GM12878 (cell line): ENCODE data around the gene SRCIN1. TPM values are rescaled to one million over a fixed set of nuclear protein-coding genes. Genes with fewer than 3 reads are reported as not detected.

ENCODE experiments used
- ATAC-seq: fragments of 200-7000 bp; cut with Tn5 transposase; 3 replicates; pipeline ENCODE4 v1.9.1; 2020; ENCODE audit warnings: mild to moderate bottlenecking, moderate library complexity
- BruUV-seq: library from RNA; stranded (reverse); fragments of 400-500 nt; replicated peaks from 2 replicates; lab custom pipeline; 2021; lab: Mats Ljungman, UMichigan
- CTCF ChIA-PET: fragments of 300-600 bp; sonication (Branson Sonifier 250); formaldehyde crosslinking; extraction: SDS; loops from one replicate; lab custom pipeline; 2021; ENCODE audit warnings: inconsistent platforms; lab: Yijun Ruan, JAX
- POLR2A ChIA-PET: fragments of 350-600 bp; formaldehyde crosslinking; extraction: SDS; loops from one replicate; lab custom pipeline; 2021; ENCODE audit warnings: inconsistent platforms; lab: Charles Lee
- RAD21 ChIA-PET: fragments of 300-600 bp; sonication (Branson Sonifier 250); formaldehyde crosslinking; loops from one replicate; lab custom pipeline; 2023; ENCODE audit warnings: antibody characterized with exemption; ENCODE audit not compliant: unreplicated experiment; lab: Charles Lee
- SMC1A ChIA-PET: fragments of 300-600 bp; sonication (Branson Sonifier 250); formaldehyde crosslinking; loops from one replicate; lab custom pipeline; 2023; ENCODE audit not compliant: unreplicated experiment, uncharacterized antibody; lab: Charles Lee
- DNase-seq: peaks from one replicate; pipeline ENCODE4 v3.0.0-alpha.2; 2011; ENCODE audit warnings: low read depth, low spot score
- FAIRE-seq: peaks from 3 replicates; lab custom pipeline; 2011; peaks lifted over from hg19 to GRCh38; lab: Jason Lieb, UNC
- H2AFZ ChIP-seq: 2 replicates; pipeline ENCODE4 v1.6.0; 2011; ENCODE audit warnings: low read depth, low read length, control low read depth; ENCODE audit not compliant: control insufficient read depth
- H3K27ac ChIP-seq: 2 replicates; pipeline ENCODE4 v1.5.1; 2011; ENCODE audit warnings: control low read depth; ENCODE audit not compliant: control insufficient read depth, insufficient read depth
- H3K27me3 ChIP-seq, 2 experiments: replicated peaks in 1 of 2; 2 replicates each; pipeline versions ENCODE4 v1.6.0 to v1.6.1; 2011; ENCODE audit warnings: low read length in 1 of 2; ENCODE audit not compliant: control insufficient read depth in 2 of 2, insufficient read depth in 2 of 2
- H3K36me3 ChIP-seq, 2 experiments: 2 replicates each; pipeline ENCODE4 v1.5.1; 2011; ENCODE audit warnings: low read length in 1 of 2; ENCODE audit not compliant: control insufficient read depth in 2 of 2, insufficient read depth in 2 of 2
- H3K4me1 ChIP-seq: 2 replicates; pipeline ENCODE4 v1.6.1; 2011; ENCODE audit warnings: mild to moderate bottlenecking, low read length, moderate library complexity, mixed read lengths; ENCODE audit not compliant: control insufficient read depth, insufficient read depth
- H3K4me2 ChIP-seq: 2 replicates; pipeline ENCODE4 v1.6.0; 2011; ENCODE audit warnings: control low read depth; ENCODE audit not compliant: control insufficient read depth, insufficient read depth
- H3K4me3 ChIP-seq: fragments of 200-600 bp; sonication (generic); 2 replicates; pipeline ENCODE4 v1.5.1; 2016
- H3K79me2 ChIP-seq: 2 replicates; pipeline ENCODE4 v1.6.0; 2011; ENCODE audit warnings: low read length; ENCODE audit not compliant: control insufficient read depth, insufficient read depth
- H3K9ac ChIP-seq: 2 replicates; pipeline ENCODE4 v1.8.0; 2011; ENCODE audit warnings: low read length, control low read depth, mixed read lengths; ENCODE audit not compliant: control insufficient read depth, insufficient read depth
- H3K9me3 ChIP-seq: replicated peaks from 3 replicates; pipeline ENCODE4 v1.5.1; 2011; ENCODE audit warnings: mild to moderate bottlenecking, low read length; ENCODE audit not compliant: control insufficient read depth, insufficient read depth
- H4K20me1 ChIP-seq: 2 replicates; pipeline ENCODE4 v1.6.0; 2011; ENCODE audit not compliant: control insufficient read depth, insufficient read depth
- BCL11A ChIP-seq: IDR thresholded peaks from 2 replicates; pipeline ENCODE4 v1.6.1; 2011; ENCODE audit warnings: low read depth, low read length
- CBX3 ChIP-seq: fragments of 200-600 bp; sonication (generic); IDR thresholded peaks from 2 replicates; pipeline ENCODE4 v1.6.1; 2016; ENCODE audit warnings: low read depth, borderline replicate concordance
- EZH2 ChIP-seq: IDR thresholded peaks from 2 replicates; pipeline ENCODE4 v1.6.1; 2012; ENCODE audit warnings: low read depth, mild to moderate bottlenecking, control low read depth, inconsistent platforms, low read length, borderline replicate concordance; ENCODE audit not compliant: control insufficient read depth
- IRF4 ChIP-seq: IDR thresholded peaks from 2 replicates; pipeline ENCODE4 v1.6.1; 2011; ENCODE audit warnings: low read depth, low read length
- MXI1 ChIP-seq: fragments of 150-350 bp; IDR thresholded peaks from 2 replicates; pipeline ENCODE4 v1.6.1; 2011; ENCODE audit warnings: low read depth, mild to moderate bottlenecking, inconsistent platforms, low read length, improper control_type of control experiment
- NFXL1 ChIP-seq: fragments of 450-650 bp; IDR thresholded peaks from 2 replicates; pipeline ENCODE4 v1.6.1; 2017; ENCODE audit warnings: antibody characterized with exemption, mild to moderate bottlenecking, borderline replicate concordance
- NFYA ChIP-seq: IDR thresholded peaks from 2 replicates; pipeline ENCODE4 v1.6.1; 2011; ENCODE audit warnings: low read depth, mild to moderate bottlenecking, low read length, improper control_type of control experiment, borderline replicate concordance
- POLR2AphosphoS5 ChIP-seq: IDR thresholded peaks from 2 replicates; pipeline ENCODE4 v1.6.1; 2011; ENCODE audit warnings: mild to moderate bottlenecking, low read length, inconsistent platforms
- POU2F2 ChIP-seq: IDR thresholded peaks from 3 replicates; pipeline ENCODE4 v1.6.1; 2011; ENCODE audit warnings: low read depth, mild to moderate bottlenecking, low read length, borderline replicate concordance
- SPI1 ChIP-seq: IDR thresholded peaks from 2 replicates; pipeline ENCODE4 v1.6.1; 2011; ENCODE audit warnings: low read depth, mild to moderate bottlenecking, low read length, moderate library complexity, borderline replicate concordance; ENCODE audit not compliant: insufficient read depth
- SREBF2 ChIP-seq: IDR thresholded peaks from 2 replicates; pipeline ENCODE4 v1.6.1; 2012; ENCODE audit warnings: mild to moderate bottlenecking, low read length
- TCF12 ChIP-seq: IDR thresholded peaks from 2 replicates; pipeline ENCODE4 v1.6.1; 2011; ENCODE audit warnings: low read depth, mild to moderate bottlenecking, low read length
- ZNF24 ChIP-seq: fragments of 450-650 bp; IDR thresholded peaks from 2 replicates; pipeline ENCODE4 v1.6.1; 2017; ENCODE audit warnings: antibody characterized with exemption, mild to moderate bottlenecking
- WGBS: methylation state at CpG from one replicate; pipeline ENCODE4 v1.1.6; 2016; ENCODE audit warnings: low lambda C conversion rate; ENCODE audit not compliant: insufficient replicate concordance, insufficient coverage; ENCODE audit errors: missing lambda C conversion rate; 5-methylcytosine and 5-hydroxymethylcytosine counted together
- in situ Hi-C: fragments of 300-500 bp; cut with MboI; formaldehyde crosslinking; loops from 9 replicates; pipeline ENCODE4 v1.14.3; 2018; ENCODE audit warnings: mixed read lengths
- intact Hi-C: fragments of 100-400 bp; cut with micrococcal nuclease; formaldehyde crosslinking; loops from one replicate; pipeline ENCODE4 v1.14.2; 2022; ENCODE audit not compliant: unreplicated experiment
- polyA plus RNA-seq, 11 experiments: library from polyadenylated mRNA; depleted of rRNA in 4 of 11; unstranded in 6 of 11; stranded (reverse) in 5 of 11; fragments of >200 nt; fragmentation: Nextera tagmentation in 4 of 11; fragmentation: Illumina TruSeq in 1 of 11; extraction: Ambion mirVana in 4 of 11; extraction: Trizol in 1 of 11; gene quantifications; 1 replicate in 1 of 11; 2 replicates in 10 of 11; pipeline versions ENCODE4 v1.2.1 to v1.2.3, GENCODE V29; 2011 to 2016; ENCODE audit warnings: inconsistent platforms in 2 of 11, missing spikeins in 2 of 11, low read depth in 1 of 11
- total RNA-seq, 4 experiments: library from RNA; depleted of rRNA in 3 of 4; stranded (reverse); fragments of >200 nt in 3 of 4; fragmentation: Illumina TruSeq in 1 of 4; extraction: Trizol in 1 of 4; gene quantifications; 2 replicates each; pipeline versions ENCODE4 v1.2.1 to v1.2.3, GENCODE V29; 2013 to 2021

SRCIN1 gene
- total and polyA plus RNA-seq, 10 of the 15 experiments (the other 5 are each of a cell fraction or from before 2014, with no cell fraction given), result under 0.01 to 0.74 (median 0.20) TPM; not detected in 3

- SMC1A ChIA-PET, result interaction anchor here (0.7 to 9.3 kb wide), 5 partner anchors 9 to 109 kb away, joined by 3 to 227 read pairs (median 3); no protein-coding TSS in a partner anchor
- Histone ChIP-seq H3K9ac (no peak overlapping the region), H3K36me3 (no peaks in the 10 kb centered on the region), H2AFZ (no peak overlapping the region), H3K9me3 (no peaks in the 10 kb centered on the region), H3K27me3 (peaks cover 5 to 6% of the 10 kb centered on the region in 2 experiments), H3K4me3 (no peak overlapping the region), H3K79me2 (no peaks in the 10 kb centered on the region), H3K4me1 (peaks cover 20% of the 10 kb centered on the region), H3K27ac (no peak overlapping the region), H4K20me1 (no peaks in the 10 kb centered on the region), H3K4me2 (no peak overlapping the region)
- 51% methylated on average over 6 of the region's 6 CpGs for WGBS
- intact Hi-C loops, result no loop called here
- in situ Hi-C loops, result loop anchor here (5.0 kb wide), 1 partner anchor 111 kb away; no protein-coding TSS in a partner anchor
- RAD21 ChIA-PET, result interaction anchor here (1.0 to 2.6 kb wide), 4 partner anchors 30 to 111 kb away, joined by 3 to 16 read pairs (median 10); no protein-coding TSS in a partner anchor
- TF ChIP-seq SREBF2 (no peak), ZNF24 (no peak), TCF12 (no peak), SPI1 (peak; percentile 84; the same call in 1 of the 2 replicates)
- FAIRE-seq (no peak), DNase-seq (no peak), ATAC-seq (no peak)
- POLR2A ChIA-PET, result interaction anchor here (0.5 kb wide), 1 partner anchor 740 kb away, joined by 10 read pairs; no protein-coding TSS in a partner anchor
- CTCF ChIA-PET, result interaction anchor here (0.8 to 10.9 kb wide), 8 partner anchors 19 to 179 kb away, joined by 3 to 492 read pairs (median 5); no protein-coding TSS in a partner anchor
- BruUV-seq, result no TSS peak
Measured at GRCh38 chr17:38556239-38556638, 49.5 kb downstream of the SRCIN1 start.

- SMC1A ChIA-PET, result interaction anchor here (0.8 to 9.3 kb wide), 7 partner anchors 26 to 199 kb away, joined by 3 to 227 read pairs (median 3); no protein-coding TSS in a partner anchor
- H3K79me2 ChIP-seq, result no peaks in the 10 kb centered on the region
- RAD21 ChIA-PET, result interaction anchor here (2.1 to 2.6 kb wide), 2 partner anchors 108 to 112 kb away, joined by 16 read pairs; no protein-coding TSS in a partner anchor
- no peak overlapping the region for H2AFZ ChIP-seq
- CTCF ChIA-PET, result interaction anchor here (1.4 to 10.9 kb wide), 7 partner anchors 9 to 205 kb away, joined by 3 to 492 read pairs (median 5); no protein-coding TSS in a partner anchor
- H3K4me1 ChIP-seq, result peaks cover 15% of the 10 kb centered on the region
- DNase-seq, result no peak
- POLR2A ChIA-PET, result no interaction called here
- intact Hi-C loops, result no loop called here
- in situ Hi-C loops, result loop anchor here (5.0 kb wide), 1 partner anchor 113 kb away; no protein-coding TSS in a partner anchor
- no TSS peak for BruUV-seq
- WGBS, result 19% methylated on average over 8 of the region's 8 CpGs
- no peak overlapping the region for H3K4me2 ChIP-seq
- no peaks in the 10 kb centered on the region for H3K27me3 ChIP-seq
- no peak for FAIRE-seq
- no peak overlapping the region for H3K9ac ChIP-seq
- H3K9me3 ChIP-seq, result no peaks in the 10 kb centered on the region
- no peaks in the 10 kb centered on the region for H3K36me3 ChIP-seq
- no peak overlapping the region for H3K27ac ChIP-seq
- H4K20me1 ChIP-seq, result no peaks in the 10 kb centered on the region
- no peak overlapping the region for H3K4me3 ChIP-seq
- no peak for ATAC-seq
- TF ChIP-seq IRF4 (no peak), SREBF2 (no peak), SPI1 (no peak), BCL11A (no peak), NFYA (no peak), CBX3 (no peak), POLR2AphosphoS5 (no peak), NFXL1 (no peak), MXI1 (no peak), EZH2 (no peak), POU2F2 (no peak)
Measured at GRCh38 chr17:38554430-38555350, 51.1 kb downstream of the SRCIN1 start.
